Activated CD4-positive, alpha-beta T cell treated with anti-CD3 and anti-CD28 coated beads, Interleukin-10, Interleukin-2, amounts not matched to agents 100 ng/mL and 50 ng/mL, durations not matched to agents 16 hours and 8 hours (primary cell): ENCODE data around the gene KCTD14.
"Not testable (repeated sequence)": the region's sequence is repeated elsewhere in the genome, so short reads cannot be mapped to it uniquely, and the experiment has no call there.

Source experiments
- DNase-seq: peaks from one replicate; pipeline ENCODE4 v3.0.0-alpha.2; 2020

Gene KCTD14

DNA sequence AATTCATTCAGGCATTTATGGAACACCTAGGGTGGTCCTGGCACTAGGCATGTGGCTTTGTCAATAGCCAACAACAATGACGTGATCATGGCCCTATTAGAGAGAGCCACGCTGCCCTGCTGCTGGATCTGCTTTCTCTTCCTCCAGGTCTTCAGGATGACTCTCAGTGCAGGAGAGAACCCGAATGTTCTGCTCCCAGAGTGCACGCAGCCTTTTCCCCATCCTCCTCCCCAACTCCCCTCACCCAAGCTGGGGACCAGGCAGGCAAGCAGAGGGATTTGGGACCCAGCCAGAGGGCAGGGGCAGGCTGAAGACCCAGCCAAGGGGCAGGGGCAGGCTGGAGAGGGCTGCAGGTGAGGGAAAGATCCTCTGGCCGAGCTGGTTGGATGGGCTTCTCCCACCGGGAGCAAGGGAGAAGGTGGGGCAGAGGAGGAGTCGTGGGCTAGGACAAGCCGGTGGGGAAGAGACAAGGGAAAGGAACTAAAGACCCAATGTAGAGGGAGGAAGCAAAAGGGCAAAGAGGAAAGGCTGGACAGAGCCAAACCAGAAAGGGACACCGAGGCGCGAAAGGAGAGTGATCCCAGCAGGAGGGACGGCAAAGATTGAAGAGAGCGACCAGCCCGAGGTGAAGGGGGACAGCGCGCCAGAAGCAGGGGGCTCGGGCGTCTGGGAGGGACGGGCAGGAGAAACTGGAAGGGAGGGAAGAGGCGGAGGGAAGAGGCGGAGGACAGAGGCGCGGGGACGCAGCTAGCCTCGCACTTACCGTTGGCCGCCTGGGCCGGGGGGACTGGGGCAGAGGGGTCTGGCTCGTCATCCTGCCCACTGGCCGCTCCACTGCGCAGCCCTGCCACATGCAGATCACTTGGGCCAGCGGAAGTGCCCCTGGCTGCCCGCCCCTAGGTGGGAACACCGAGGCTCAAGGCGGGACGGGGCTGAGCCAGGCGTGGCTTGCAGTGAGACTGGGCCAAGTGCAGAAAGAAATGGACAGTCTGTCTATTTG lies at the start of gene KCTD14:
KCTD14 (minus strand) TSS at position 880 of the 1,000 bp plus-strand sequence; CDS start at position 853, 27 bp downstream.
- no peak for DNase-seq

DNA sequence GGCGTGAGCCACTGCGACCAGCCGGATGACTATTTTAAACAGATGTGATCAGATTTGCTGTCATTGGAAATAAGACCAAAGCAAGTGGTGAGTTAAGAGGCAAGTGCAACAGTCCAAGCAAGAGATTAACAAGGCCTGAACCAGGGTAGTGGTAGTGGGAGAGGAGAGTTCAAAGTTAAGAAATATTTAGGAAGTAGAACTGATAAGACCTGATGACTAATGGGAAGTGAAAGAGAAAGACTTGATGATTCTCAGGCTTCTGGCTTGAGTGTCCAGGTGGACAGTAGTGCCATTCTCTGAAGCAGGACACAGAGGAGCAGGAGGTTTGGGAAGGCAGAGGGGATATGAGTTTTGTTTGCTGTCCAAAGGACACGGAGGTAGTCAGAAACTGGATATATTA lies 49.4 kb upstream of the KCTD14 start:
- no peak for DNase-seq

DNA sequence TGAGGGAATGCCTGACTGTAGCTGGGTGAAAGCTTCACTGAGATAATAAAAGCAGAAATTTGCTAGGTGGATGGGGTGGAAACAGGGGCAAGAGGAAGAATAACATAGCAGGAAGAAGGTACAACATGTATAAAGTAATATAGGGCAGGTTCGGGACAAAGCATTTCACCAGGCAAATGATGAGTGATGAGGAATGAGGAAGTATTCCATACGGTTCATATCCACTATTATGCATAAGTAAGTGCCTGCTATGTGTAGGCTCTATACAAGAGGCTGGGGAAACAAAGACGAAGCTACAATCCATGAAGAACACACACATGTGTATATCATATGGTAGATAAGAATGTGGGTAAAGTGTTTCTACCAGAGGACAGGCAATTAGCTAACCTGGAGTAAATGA lies 48.6 kb upstream of the KCTD14 start:
- DNase-seq = no peak

DNA sequence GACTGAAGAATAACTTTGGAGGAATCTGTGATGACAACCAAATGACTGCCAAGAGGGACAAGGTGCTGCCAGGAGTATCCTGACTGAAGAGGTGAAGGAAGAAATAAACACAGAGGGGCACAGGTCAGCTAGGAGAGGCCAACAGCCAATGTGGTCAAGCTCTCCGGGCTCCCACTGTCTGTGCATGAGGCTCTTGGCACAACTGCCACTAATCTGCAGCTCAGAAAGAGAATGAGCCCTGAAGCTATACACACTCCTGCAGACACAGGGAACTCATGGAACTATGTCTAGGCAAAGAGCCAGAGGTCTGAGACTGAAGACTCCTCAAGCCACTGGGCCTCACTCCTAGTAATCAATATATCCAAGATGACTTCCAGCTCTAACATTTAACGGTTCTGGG lies 47.5 kb upstream of the KCTD14 start:
- no peak for DNase-seq

DNA sequence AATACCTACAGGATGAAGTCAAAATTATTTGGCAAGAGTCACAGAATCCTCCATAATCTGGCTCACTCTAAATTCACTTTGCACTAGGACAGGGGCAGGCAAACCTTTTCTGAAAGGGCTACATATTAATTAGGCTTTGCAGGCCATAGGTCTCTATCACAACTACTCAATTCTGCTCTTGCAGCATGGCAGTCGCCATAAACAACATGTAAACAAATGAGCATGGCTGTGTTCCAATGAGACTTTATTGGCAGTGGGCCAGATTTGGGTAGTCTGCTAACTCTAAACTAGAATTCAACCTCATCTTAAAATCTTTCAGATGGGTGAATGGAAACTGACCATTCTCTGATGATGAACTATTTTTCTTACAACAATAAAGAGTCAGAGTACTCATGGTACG lies 46.4 kb upstream of the KCTD14 start:
- DNase-seq = no peak

- no peak for DNase-seq
Measured at GRCh38 chr11:78067704-78068103, 44.6 kb upstream of the KCTD14 start.

- no peak for DNase-seq
Measured at GRCh38 chr11:78066471-78066870, 43.4 kb upstream of the KCTD14 start.

DNA sequence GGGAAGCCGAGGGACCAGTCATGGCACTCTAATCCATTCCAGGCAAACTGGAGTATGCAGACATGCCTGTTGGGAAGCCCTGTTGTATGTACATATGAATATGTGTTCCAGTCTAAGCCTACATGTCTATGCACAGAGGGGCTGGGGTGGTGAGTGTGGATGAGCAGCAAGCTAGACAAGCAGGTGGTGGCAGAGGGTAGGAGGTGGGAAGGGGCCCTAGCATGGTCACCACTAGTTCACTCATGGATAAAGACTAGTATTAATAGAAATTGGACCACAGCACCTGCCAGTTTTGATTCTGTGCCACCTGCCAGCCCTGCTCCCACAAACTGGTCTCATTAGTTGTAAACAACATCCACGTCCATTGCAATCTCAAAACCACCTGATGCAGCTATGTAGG lies 42.1 kb upstream of the KCTD14 start:
- no peak for DNase-seq

- DNase-seq = no peak
Measured at GRCh38 chr11:78063440-78064181, 40.5 kb upstream of the KCTD14 start, which contains the start of gene THRSP. TSS of gene THRSP (plus strand) at chr11:78063861. CDS start at chr11:78063882, 21 bp downstream.

GRCh38 chr11:78062671-78063070 lies 39.6 kb upstream of the KCTD14 start:
- DNase-seq = no peak

GRCh38 chr11:78061921-78062311 lies 38.8 kb upstream of the KCTD14 start:
- DNase-seq = no peak

GRCh38 chr11:78061088-78061920 lies 38.2 kb upstream of the KCTD14 start:
- DNase-seq = no peak

- no peak for DNase-seq
Measured at GRCh38 chr11:78060533-78060932, 37.5 kb upstream of the KCTD14 start.

GRCh38 chr11:78059749-78060328 lies 36.8 kb upstream of the KCTD14 start:
- not testable (repeated sequence) for DNase-seq

DNA sequence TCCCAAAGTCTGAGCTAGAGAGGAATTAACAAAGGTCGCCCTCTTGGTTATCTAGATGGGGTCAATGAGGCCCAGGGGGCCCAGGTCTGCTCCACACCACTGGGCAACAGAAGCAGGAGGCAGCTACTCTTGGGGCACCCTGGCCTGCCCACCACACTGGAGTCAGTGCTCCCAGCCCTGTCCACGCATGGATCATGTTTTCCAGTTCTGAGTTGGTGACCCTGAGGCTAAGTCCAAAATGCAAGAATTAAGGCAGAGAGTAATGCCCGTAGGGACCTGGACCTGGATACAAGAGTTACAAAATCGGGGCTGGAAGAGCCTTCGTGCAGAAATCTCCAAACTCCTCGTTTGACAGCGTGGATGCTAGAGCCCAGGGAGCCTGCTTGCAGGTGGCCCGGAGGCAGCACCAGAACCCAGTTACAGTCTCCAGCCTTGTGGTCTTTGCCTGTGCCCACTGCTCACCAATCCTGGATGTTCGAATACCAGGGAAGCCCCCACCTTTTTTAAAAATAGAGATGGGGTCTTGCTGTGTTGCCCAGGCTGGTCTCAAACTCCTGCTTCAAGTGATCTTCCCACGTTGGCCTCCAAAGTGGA lies 34.5 kb upstream of the KCTD14 start:
- no peak for DNase-seq

DNA sequence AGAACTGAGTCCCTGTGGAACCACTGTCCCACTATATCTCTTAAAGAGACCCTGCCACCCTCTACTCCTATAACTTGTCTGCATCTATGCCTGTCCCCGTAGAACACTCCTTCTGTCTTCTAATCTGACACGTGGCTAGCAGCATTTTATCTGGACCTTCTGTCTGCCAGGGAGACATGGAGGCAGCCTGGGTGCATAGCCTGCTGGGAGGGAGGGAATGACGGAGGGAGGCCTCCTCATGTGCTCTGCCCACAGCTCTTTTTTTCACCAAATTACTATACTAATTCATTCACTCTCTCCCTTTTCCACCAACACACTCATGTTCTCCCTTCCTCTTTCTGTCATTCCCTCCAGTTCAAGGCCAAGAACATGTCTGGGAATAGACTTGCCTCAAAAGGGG lies 33.0 kb upstream of the KCTD14 start:
- no peak for DNase-seq

GRCh38 chr11:78054971-78055370 lies 31.9 kb upstream of the KCTD14 start:
- DNase-seq = no peak

- no peak for DNase-seq
Measured at GRCh38 chr11:78050964-78051831, 28.1 kb upstream of the KCTD14 start.

DNA sequence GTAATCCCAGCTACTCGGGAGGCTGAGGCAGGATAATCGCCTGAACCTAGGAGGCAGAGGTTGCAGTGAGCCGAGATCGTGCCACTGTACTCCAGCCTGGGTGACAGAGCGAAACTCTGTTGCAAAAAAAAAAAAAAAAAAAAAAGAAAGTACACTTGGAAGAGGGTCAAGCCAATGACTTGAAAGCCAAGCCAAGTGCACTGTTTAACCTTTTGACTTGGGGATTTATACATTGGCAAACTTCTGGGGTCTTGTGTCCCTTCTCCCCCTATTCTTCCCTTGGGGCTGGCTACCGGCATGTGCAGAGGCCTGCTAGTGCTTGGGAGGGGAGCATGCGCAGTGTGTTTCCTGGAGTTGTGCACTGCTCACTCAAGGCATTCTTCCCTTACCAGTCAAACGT lies 26.3 kb upstream of the KCTD14 start:
- DNase-seq = no peak

DNA sequence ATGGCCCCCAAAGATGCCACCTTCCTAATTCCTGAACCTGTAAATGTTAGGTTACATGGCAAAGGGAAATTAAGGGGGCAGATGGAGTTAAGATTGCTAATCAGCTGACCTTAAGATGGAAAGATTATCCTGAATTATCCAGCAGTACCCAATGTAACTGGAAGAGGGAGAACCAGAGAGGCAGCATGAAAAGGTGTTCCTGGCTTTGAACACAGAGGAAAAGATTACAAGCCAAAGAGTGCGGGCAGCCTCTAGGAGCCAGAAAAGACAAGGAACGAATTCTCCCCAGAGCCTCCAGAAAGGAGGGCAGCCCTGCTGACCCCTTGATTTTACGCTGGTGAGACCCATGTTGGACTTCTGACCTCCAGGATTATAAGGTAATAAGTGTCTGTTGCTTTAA lies 25.5 kb upstream of the KCTD14 start:
- no peak for DNase-seq

DNA sequence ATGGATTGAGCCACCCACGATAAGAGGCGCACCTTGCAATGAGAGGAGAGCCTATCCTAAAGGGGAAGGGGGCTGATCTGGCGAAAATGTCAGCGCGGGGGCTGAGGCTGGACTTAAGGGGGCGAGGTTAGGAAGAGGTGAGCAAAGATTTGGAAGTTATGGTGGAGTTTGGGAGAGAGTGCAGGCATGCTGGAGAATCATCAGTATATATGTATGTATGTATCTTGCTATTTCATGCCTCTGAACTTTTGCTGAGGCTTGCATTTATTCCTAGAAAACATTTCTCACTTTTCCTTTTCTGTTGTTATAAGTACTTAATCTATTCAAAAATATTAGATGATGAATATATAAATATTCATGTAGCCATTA lies 23.4 kb upstream of the KCTD14 start:
- no peak for DNase-seq
